ENCODE results near the gene LGI4. TPM values are rescaled to one million over a fixed set of nuclear protein-coding genes. Genes with fewer than 3 reads are reported as not detected.
"Not testable (repeated sequence)": the region's sequence is repeated elsewhere in the genome, so short reads cannot be mapped to it uniquely, and the experiment has no call there.

LGI4 gene
- polyA plus RNA-seq, 4 donors, result 0.45 to 14.5 (median 4.1) TPM

- no peak for DNase-seq
- WGBS, 3 donors, result 80 to 88% (median 85%) methylated on average over 28 to 30 of the region's 30 CpGs
- no peaks in the 10 kb centered on the region for H3K27me3 ChIP-seq (ENCODE audit: control insufficient read depth in 3 of 3, insufficient read depth in 3 of 3, low read length in 3 of 3)
- no peak overlapping the region for H3K27ac ChIP-seq (ENCODE audit: low read depth in 1 of 3, low read length in 2 of 3)
- peaks cover 0 to 2% (median 0%) of the 10 kb centered on the region in 3 donors for H3K4me1 ChIP-seq (ENCODE audit: control insufficient read depth in 3 of 3, insufficient read depth in 2 of 3, low read depth in 1 of 3, low read length in 2 of 3)
- no peak for FAIRE-seq
- no peaks in the 10 kb centered on the region for H3K36me3 ChIP-seq (ENCODE audit: control insufficient read depth in 3 of 3, insufficient read depth in 2 of 3, low read depth in 1 of 3, low read length in 3 of 3)
- no peak overlapping the region for H3K4me3 ChIP-seq (ENCODE audit: low read depth in 1 of 3, low read length in 3 of 3)
- H3K9me3 ChIP-seq (ENCODE audit: control insufficient read depth in 2 of 2, insufficient read depth in 1 of 2, low read depth in 1 of 2, low read length in 1 of 2), result peaks cover 0 to 6% of the 10 kb centered on the region in 2 donors
These were observed 29.2 kb downstream of the LGI4 start for GRCh38 chr19:35105411-35106290.

- H3K9me3 ChIP-seq (ENCODE audit: control insufficient read depth in 2 of 2, insufficient read depth in 1 of 2, low read depth in 1 of 2, low read length in 1 of 2), result peaks cover 0 to 6% of the 10 kb centered on the region in 2 donors
- no peak overlapping the region for H3K4me3 ChIP-seq (ENCODE audit: low read depth in 1 of 3, low read length in 3 of 3)
- no peak for DNase-seq
- H3K36me3 ChIP-seq (ENCODE audit: control insufficient read depth in 3 of 3, insufficient read depth in 2 of 3, low read depth in 1 of 3, low read length in 3 of 3), result no peaks in the 10 kb centered on the region
- H3K27ac ChIP-seq (ENCODE audit: low read depth in 1 of 3, low read length in 2 of 3), result no peak overlapping the region
- no peak for FAIRE-seq
- H3K27me3 ChIP-seq (ENCODE audit: control insufficient read depth in 3 of 3, insufficient read depth in 3 of 3, low read length in 3 of 3), result no peaks in the 10 kb centered on the region
- H3K4me1 ChIP-seq (ENCODE audit: control insufficient read depth in 3 of 3, insufficient read depth in 2 of 3, low read depth in 1 of 3, low read length in 2 of 3), result peaks cover 0 to 2% (median 0%) of the 10 kb centered on the region in 3 donors
- WGBS, 3 donors, result 89 to 94% (median 93%) methylated on average over 6 of the region's 6 CpGs
These were observed 29.8 kb downstream of the LGI4 start for GRCh38 chr19:35105047-35105410.

GRCh38 chr19:35104361-35104760 is 30.5 kb downstream of the LGI4 start:
- H3K4me3 ChIP-seq (ENCODE audit: low read depth in 1 of 3, low read length in 3 of 3), result no peak overlapping the region
- no peak overlapping the region for H3K27ac ChIP-seq (ENCODE audit: low read depth in 1 of 3, low read length in 2 of 3)
- DNase-seq, result no peak
- no peak for FAIRE-seq
- H3K4me1 ChIP-seq (ENCODE audit: control insufficient read depth in 3 of 3, insufficient read depth in 2 of 3, low read depth in 1 of 3, low read length in 2 of 3), result peaks cover 0 to 2% (median 0%) of the 10 kb centered on the region in 3 donors
- H3K9me3 ChIP-seq (ENCODE audit: control insufficient read depth in 2 of 2, insufficient read depth in 1 of 2, low read depth in 1 of 2, low read length in 1 of 2), result peaks cover 0 to 6% of the 10 kb centered on the region in 2 donors
- no peaks in the 10 kb centered on the region for H3K36me3 ChIP-seq (ENCODE audit: control insufficient read depth in 3 of 3, insufficient read depth in 2 of 3, low read depth in 1 of 3, low read length in 3 of 3)
- 78 to 89% (median 84%) methylated on average over 9 to 11 of the region's 11 CpGs for WGBS, 3 donors
- no peaks in the 10 kb centered on the region for H3K27me3 ChIP-seq (ENCODE audit: control insufficient read depth in 3 of 3, insufficient read depth in 3 of 3, low read length in 3 of 3)

- H3K9me3 ChIP-seq (ENCODE audit: control insufficient read depth in 2 of 2, insufficient read depth in 1 of 2, low read depth in 1 of 2, low read length in 1 of 2); DNase-seq; H3K27me3 ChIP-seq (ENCODE audit: control insufficient read depth in 3 of 3, insufficient read depth in 3 of 3, low read length in 3 of 3); H3K36me3 ChIP-seq (ENCODE audit: control insufficient read depth in 3 of 3, insufficient read depth in 2 of 3, low read depth in 1 of 3, low read length in 3 of 3); H3K4me3 ChIP-seq (ENCODE audit: low read depth in 1 of 3, low read length in 3 of 3); H3K27ac ChIP-seq (ENCODE audit: low read depth in 1 of 3, low read length in 2 of 3); FAIRE-seq; H3K4me1 ChIP-seq (ENCODE audit: control insufficient read depth in 3 of 3, insufficient read depth in 2 of 3, low read depth in 1 of 3, low read length in 2 of 3): not testable (repeated sequence)
- WGBS, 3 donors, result 67 to 79% (median 70%) methylated on average over 10 of the region's 10 CpGs
These were observed 31.2 kb downstream of the LGI4 start for GRCh38 chr19:35103614-35104013.

- not testable (repeated sequence) for H3K9me3 ChIP-seq (ENCODE audit: control insufficient read depth in 2 of 2, insufficient read depth in 1 of 2, low read depth in 1 of 2, low read length in 1 of 2); H3K4me3 ChIP-seq (ENCODE audit: low read depth in 1 of 3, low read length in 3 of 3); H3K36me3 ChIP-seq (ENCODE audit: control insufficient read depth in 3 of 3, insufficient read depth in 2 of 3, low read depth in 1 of 3, low read length in 3 of 3); H3K27me3 ChIP-seq (ENCODE audit: control insufficient read depth in 3 of 3, insufficient read depth in 3 of 3, low read length in 3 of 3); DNase-seq; H3K4me1 ChIP-seq (ENCODE audit: control insufficient read depth in 3 of 3, insufficient read depth in 2 of 3, low read depth in 1 of 3, low read length in 2 of 3); FAIRE-seq; H3K27ac ChIP-seq (ENCODE audit: low read depth in 1 of 3, low read length in 2 of 3)
- 85 to 94% (median 94%) methylated on average over 10 of the region's 10 CpGs for WGBS, 3 donors
These were observed 32.9 kb downstream of the LGI4 start for GRCh38 chr19:35101949-35102348.

- FAIRE-seq, result no peak
- H3K4me3 ChIP-seq (ENCODE audit: low read depth in 1 of 3, low read length in 3 of 3), result no peak overlapping the region
- H3K9me3 ChIP-seq (ENCODE audit: control insufficient read depth in 2 of 2, insufficient read depth in 1 of 2, low read depth in 1 of 2, low read length in 1 of 2), result peaks cover 0 to 3% of the 10 kb centered on the region in 2 donors
- no peak for DNase-seq
- no peaks in the 10 kb centered on the region for H3K4me1 ChIP-seq (ENCODE audit: control insufficient read depth in 3 of 3, insufficient read depth in 2 of 3, low read depth in 1 of 3, low read length in 2 of 3)
- 75 to 83% (median 82%) methylated on average over 14 to 16 of the region's 16 CpGs for WGBS, 3 donors
- no peaks in the 10 kb centered on the region for H3K27me3 ChIP-seq (ENCODE audit: control insufficient read depth in 3 of 3, insufficient read depth in 3 of 3, low read length in 3 of 3)
- no peaks in the 10 kb centered on the region for H3K36me3 ChIP-seq (ENCODE audit: control insufficient read depth in 3 of 3, insufficient read depth in 2 of 3, low read depth in 1 of 3, low read length in 3 of 3)
- no peak overlapping the region for H3K27ac ChIP-seq (ENCODE audit: low read depth in 1 of 3, low read length in 2 of 3)
These were observed 34.0 kb downstream of the LGI4 start for GRCh38 chr19:35100588-35101533.

GRCh38 chr19:35099897-35100275 is 35.0 kb downstream of the LGI4 start:
- H3K9me3 ChIP-seq (ENCODE audit: control insufficient read depth in 2 of 2, insufficient read depth in 1 of 2, low read depth in 1 of 2, low read length in 1 of 2), result no peaks in the 10 kb centered on the region
- H3K27ac ChIP-seq (ENCODE audit: low read depth in 1 of 3, low read length in 2 of 3), result no peak overlapping the region
- WGBS, 3 donors, result 84 to 92% (median 92%) methylated on average over 13 of the region's 13 CpGs
- peaks cover 0 to 1% (median 0%) of the 10 kb centered on the region in 3 donors for H3K4me1 ChIP-seq (ENCODE audit: control insufficient read depth in 3 of 3, insufficient read depth in 2 of 3, low read depth in 1 of 3, low read length in 2 of 3)
- no peaks in the 10 kb centered on the region for H3K36me3 ChIP-seq (ENCODE audit: control insufficient read depth in 3 of 3, insufficient read depth in 2 of 3, low read depth in 1 of 3, low read length in 3 of 3)
- H3K4me3 ChIP-seq (ENCODE audit: low read depth in 1 of 3, low read length in 3 of 3), result no peak overlapping the region
- DNase-seq, result no peak
- no peaks in the 10 kb centered on the region for H3K27me3 ChIP-seq (ENCODE audit: control insufficient read depth in 3 of 3, insufficient read depth in 3 of 3, low read length in 3 of 3)
- FAIRE-seq, result no peak

- H3K9me3 ChIP-seq (ENCODE audit: control insufficient read depth in 2 of 2, insufficient read depth in 1 of 2, low read depth in 1 of 2, low read length in 1 of 2), result no peaks in the 10 kb centered on the region
- no peak overlapping the region for H3K4me3 ChIP-seq (ENCODE audit: low read depth in 1 of 3, low read length in 3 of 3)
- DNase-seq, result peak in 1 of 2 donors; percentile 22
- no peak overlapping the region for H3K27ac ChIP-seq (ENCODE audit: low read depth in 1 of 3, low read length in 2 of 3)
- H3K4me1 ChIP-seq (ENCODE audit: control insufficient read depth in 3 of 3, insufficient read depth in 2 of 3, low read depth in 1 of 3, low read length in 2 of 3), result peaks cover 0 to 7% (median 0%) of the 10 kb centered on the region in 3 donors
- FAIRE-seq, result no peak
- no peaks in the 10 kb centered on the region for H3K36me3 ChIP-seq (ENCODE audit: control insufficient read depth in 3 of 3, insufficient read depth in 2 of 3, low read depth in 1 of 3, low read length in 3 of 3)
- WGBS, 3 donors, result 66 to 78% (median 70%) methylated on average over 21 of the region's 21 CpGs
- H3K27me3 ChIP-seq (ENCODE audit: control insufficient read depth in 3 of 3, insufficient read depth in 3 of 3, low read length in 3 of 3), result no peaks in the 10 kb centered on the region
These were observed 35.5 kb downstream of the LGI4 start for GRCh38 chr19:35099155-35099896.
